ENCODE results near the gene LRIT3. TPM values are rescaled to one million over a fixed set of nuclear protein-coding genes. Genes with fewer than 3 reads are reported as not detected.

Gene LRIT3
- total and polyA plus RNA-seq, 8 donors, result 0.12 to 0.73 (median 0.44) TPM

DNA sequence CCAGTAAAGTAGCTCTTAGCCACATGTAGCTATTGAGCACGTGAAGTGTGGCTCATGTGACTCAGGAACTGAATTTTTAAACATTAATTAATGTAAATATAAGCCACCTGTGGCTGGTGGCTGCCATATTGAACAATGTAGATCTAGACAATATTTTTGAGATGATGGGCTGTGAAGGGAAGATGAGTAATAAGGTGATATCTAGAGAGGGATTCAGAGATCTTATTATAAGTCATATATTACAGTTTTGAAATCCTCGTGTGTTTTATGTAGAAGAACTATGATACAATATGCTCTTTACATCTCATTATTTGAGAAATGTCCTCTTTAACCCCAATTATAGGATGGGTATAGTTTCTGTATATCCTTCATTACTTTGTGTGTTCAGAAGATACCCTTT is 26.7 kb upstream of the LRIT3 start:
- Histone ChIP-seq H3K36me3 (peaks cover 0 to 65% of the 10 kb centered on the region in 2 donors), H3K27me3 (no peaks in the 10 kb centered on the region), H3K27ac (no peak overlapping the region), H3K4me3 (no peak overlapping the region), H3K4me1 (peaks cover 10 to 12% of the 10 kb centered on the region in 2 donors), H3K9me3 (no peaks in the 10 kb centered on the region)
- no peak for ATAC-seq
- TF ChIP-seq, protein P1, sequence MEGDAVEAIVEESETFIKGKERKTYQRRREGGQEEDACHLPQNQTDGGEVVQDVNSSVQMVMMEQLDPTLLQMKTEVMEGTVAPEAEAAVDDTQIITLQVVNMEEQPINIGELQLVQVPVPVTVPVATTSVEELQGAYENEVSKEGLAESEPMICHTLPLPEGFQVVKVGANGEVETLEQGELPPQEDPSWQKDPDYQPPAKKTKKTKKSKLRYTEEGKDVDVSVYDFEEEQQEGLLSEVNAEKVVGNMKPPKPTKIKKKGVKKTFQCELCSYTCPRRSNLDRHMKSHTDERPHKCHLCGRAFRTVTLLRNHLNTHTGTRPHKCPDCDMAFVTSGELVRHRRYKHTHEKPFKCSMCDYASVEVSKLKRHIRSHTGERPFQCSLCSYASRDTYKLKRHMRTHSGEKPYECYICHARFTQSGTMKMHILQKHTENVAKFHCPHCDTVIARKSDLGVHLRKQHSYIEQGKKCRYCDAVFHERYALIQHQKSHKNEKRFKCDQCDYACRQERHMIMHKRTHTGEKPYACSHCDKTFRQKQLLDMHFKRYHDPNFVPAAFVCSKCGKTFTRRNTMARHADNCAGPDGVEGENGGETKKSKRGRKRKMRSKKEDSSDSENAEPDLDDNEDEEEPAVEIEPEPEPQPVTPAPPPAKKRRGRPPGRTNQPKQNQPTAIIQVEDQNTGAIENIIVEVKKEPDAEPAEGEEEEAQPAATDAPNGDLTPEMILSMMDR (IDR thresholded peaks at IDR 0.05), result no peak
- DNase-seq, result no peak
- intact Hi-C loops (cut with DNase I), result no loop called here

DNA sequence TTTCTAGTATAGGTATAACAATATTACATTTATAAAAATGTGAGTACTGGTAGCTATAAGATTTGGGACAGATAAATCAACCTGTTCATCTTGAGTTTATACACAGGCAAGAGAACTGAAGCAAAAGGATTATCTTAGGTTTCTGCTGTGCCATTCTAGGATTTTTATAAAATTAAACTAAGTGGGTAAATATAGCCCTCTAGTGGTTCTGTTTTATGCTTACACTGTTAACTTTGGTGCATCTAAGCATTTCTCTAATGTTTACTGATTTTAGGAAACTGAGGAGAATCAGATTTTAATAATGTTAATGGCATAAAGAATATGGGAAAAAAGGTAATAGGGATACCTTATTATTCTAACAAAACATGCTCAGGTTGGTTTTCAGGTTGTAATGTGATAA is 21.2 kb upstream of the LRIT3 start:
- no peaks in the 10 kb centered on the region for H3K4me1 ChIP-seq
- DNase-seq, result no peak
- H3K9me3 ChIP-seq, result no peaks in the 10 kb centered on the region
- peaks cover 0 to 39% of the 10 kb centered on the region in 2 donors for H3K36me3 ChIP-seq
- no peak overlapping the region for H3K27ac ChIP-seq
- H3K27me3 ChIP-seq, result no peaks in the 10 kb centered on the region
- TF ChIP-seq, protein P1 (IDR thresholded peaks at IDR 0.05), result peak; percentile 35 to 42
- ATAC-seq, result peak; percentile 66
- intact Hi-C loops (cut with DNase I), result loop anchor here in 1 of 2 donors (5.0 kb wide), 1 partner anchor 404 kb away; no protein-coding TSS in a partner anchor
- no peak overlapping the region for H3K4me3 ChIP-seq

DNA sequence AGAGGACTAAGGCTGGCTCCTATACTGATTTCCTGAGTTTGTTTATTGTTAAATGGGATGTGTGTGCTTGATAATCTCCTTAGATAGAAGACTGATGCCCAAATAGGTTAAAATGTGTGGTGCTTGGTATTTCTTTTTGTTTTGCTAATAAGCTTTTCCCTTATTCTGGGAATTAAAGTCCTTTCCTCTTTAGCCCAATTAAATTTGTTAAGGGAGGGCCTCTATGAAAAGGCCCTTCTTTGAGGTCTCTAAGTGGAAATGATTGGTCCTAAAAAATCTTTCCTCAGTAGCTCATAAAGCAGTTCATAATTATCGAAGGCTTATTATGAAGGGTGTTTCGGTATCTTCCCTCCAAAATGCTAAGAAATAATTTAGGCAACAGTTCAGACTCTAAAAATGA is 20.2 kb upstream of the LRIT3 start, which contains the start of gene RRH:
Gene RRH (plus strand): TSS at position 301 of the 400 bp plus-strand sequence. CDS start 56 bp downstream, at position 357.
- H3K27ac ChIP-seq, result no peak within 1 kb of the TSS
- H3K36me3 ChIP-seq, result peaks cover 0 to 34% of the 10 kb centered on the region in 2 donors
- no peak within 1 kb of the TSS for H3K4me3 ChIP-seq
- TF ChIP-seq, protein P1 (IDR thresholded peaks at IDR 0.05), result no peak
- H3K27me3 ChIP-seq, result no peaks in the 10 kb centered on the region
- intact Hi-C loops (cut with DNase I), result loop anchor here in 1 of 2 donors (5.0 kb wide), 1 partner anchor 405 kb away; no protein-coding TSS in a partner anchor
- no peak for DNase-seq
- no peak for ATAC-seq
- no peaks in the 10 kb centered on the region for H3K4me1 ChIP-seq
- no peaks in the 10 kb centered on the region for H3K9me3 ChIP-seq

DNA sequence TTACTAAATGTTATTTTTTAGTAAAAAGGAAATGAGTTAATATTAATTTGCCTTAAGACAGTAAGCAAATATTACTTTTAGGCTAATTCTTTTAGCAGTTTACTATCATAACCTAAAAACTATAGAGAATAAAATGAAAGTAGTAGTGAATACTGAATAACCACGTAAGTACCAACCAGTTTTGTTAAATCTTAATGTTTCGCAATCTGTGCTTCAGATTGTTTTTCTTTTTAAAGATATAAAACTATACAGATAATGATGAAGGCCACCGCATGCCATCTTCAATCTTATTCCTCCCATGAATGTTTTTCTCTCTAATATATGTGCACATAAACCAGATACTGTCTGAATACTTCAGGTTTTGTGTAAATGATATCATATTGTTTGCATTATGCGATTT is 14.2 kb upstream of the LRIT3 start:
- no peak for DNase-seq
- Histone ChIP-seq H3K4me3 (no peak overlapping the region), H3K4me1 (no peaks in the 10 kb centered on the region), H3K9me3 (no peaks in the 10 kb centered on the region), H3K27ac (no peak overlapping the region), H3K36me3 (no peaks in the 10 kb centered on the region), H3K27me3 (no peaks in the 10 kb centered on the region)
- no peak for ATAC-seq
- intact Hi-C loops (cut with DNase I), result no loop called here
- TF ChIP-seq, protein P1 (IDR thresholded peaks at IDR 0.05), result no peak

DNA sequence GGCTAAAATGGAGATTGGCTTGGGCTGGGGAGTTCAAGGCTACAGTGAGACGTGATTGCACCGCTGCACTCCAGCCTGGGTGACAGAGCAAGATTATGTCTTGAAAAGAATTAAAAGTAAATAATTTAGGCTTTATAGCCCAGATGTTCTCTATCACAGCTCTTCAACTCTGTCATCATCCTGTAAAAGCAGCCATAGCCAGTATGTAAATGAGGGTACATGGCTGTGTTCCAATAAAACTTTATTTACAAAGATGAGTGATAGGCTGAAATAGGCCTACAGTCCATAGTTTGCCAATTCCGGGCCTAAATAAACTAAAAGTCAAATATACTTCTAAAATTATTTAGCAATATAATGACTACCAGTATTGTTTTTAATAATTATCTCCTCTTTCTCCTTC is 10.9 kb upstream of the LRIT3 start:
- TF ChIP-seq, protein P1 (IDR thresholded peaks at IDR 0.05), result no peak
- Histone ChIP-seq H3K4me3 (no peak overlapping the region), H3K9me3 (no peaks in the 10 kb centered on the region), H3K27ac (no peak overlapping the region), H3K27me3 (no peaks in the 10 kb centered on the region), H3K36me3 (no peaks in the 10 kb centered on the region), H3K4me1 (no peaks in the 10 kb centered on the region)
- intact Hi-C loops (cut with DNase I), result no loop called here
- DNase-seq, result no peak
- ATAC-seq, result no peak
